HG02642 (cell line): ENCODE results near the gene CCDC170.
"Not testable (repeated sequence)": the region's sequence is repeated elsewhere in the genome, so short reads cannot be mapped to it uniquely, and the experiment has no call there.

Experiments used
- ATAC-seq: cut with Tn5 transposase; IDR thresholded peaks from one replicate; pipeline ENCODE4 v1.9.1; 2021; ENCODE audit warnings: mild to moderate bottlenecking; ENCODE audit not compliant: unreplicated experiment, poor library complexity

Gene CCDC170

DNA sequence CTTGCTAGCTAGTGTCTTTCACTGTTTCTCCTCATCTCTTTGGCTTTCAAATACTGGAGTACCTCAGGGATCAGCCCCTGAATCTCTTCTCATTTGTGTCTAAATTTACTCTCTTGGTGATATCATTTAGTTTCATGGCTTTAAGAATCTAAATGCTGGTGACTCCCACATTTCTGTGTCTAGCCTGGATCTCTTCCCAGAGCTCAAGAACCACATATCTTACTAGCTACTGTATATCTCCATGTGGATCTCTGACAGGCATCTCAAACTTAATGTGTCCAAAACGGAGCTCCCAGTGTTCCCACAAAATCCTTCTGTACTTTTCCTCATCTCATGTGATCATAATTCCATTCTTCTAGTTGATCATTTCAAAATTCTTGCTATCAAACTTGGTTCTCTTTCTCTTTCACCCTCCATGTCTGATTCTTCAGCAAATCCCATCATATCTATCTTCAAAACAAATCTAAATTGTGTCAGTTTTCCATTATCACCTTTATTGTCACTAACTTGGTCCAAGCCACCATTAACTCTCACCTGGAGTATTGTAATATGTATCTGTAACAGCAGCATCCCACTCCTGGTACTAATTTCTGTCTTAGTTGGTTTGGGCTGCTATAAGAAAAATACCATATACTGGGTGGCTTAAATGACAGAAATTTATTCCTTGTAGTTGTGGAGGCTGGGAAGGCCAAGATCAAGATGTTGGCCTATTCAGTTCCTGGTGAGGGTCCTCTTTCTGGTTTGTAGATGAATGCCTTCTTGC lies 45.9 kb downstream of the CCDC170 start:
- no peak for ATAC-seq

GRCh38 chr6:151544453-151544852 lies 50.6 kb downstream of the CCDC170 start:
- ATAC-seq = no peak

- ATAC-seq = not testable (repeated sequence)
These were observed 51.1 kb downstream of the CCDC170 start for GRCh38 chr6:151544884-151545283.

- ATAC-seq = no peak
These were observed 53.3 kb downstream of the CCDC170 start for GRCh38 chr6:151546941-151547659.

DNA sequence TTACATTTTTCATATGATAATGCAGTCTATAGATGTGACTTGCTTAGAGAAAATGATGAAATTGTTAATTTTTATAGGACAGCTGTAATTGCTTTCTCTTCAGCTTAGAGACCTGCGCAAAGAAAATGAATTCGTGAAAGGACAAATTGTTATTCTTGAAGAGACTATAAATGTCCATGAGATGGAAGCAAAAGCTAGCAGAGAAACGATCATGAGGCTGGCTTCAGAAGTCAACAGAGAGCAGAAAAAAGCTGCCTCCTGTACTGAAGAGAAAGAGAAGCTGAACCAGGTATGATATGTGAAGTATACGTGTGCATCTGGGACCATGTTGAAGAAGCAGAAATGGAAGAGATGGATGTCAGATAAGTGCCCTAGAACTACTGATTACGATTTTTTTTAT lies 54.4 kb downstream of the CCDC170 start:
- no peak for ATAC-seq

DNA sequence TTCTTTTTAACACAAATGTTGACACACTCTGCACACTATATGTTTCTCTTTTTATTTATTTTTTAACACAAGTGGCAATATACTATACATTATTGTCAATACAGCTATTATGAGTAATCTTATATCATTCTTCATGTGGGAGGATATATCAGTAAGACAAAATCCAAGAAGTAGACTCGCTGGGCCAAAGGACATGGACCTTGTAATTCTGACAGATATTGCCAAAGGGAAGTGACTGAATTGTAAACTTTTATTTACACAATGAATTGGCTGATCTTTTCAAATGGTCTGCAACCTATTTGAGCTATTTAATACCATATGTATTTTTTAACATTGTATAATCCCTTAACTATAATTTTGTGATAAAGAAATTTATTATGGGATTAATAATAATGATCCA lies 56.0 kb downstream of the CCDC170 start:
- no peak for ATAC-seq

DNA sequence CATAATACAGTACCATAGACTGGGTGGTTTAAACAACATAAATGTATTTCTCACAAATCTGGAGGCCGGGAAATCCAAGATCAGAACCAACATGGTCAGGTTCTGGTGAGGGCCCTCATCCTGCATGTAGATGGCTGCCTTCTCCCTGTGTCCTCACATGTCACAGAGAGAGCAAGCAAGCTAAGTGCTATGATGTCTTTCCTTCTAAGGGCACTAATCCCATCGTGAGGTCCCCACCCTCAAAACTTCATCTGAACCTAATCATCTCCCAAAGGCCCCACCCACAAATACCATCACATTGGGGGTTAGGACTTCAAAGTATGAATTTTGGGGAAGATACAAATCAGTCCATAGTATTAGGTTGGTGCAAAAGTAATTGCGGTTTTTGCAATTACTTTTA lies 56.8 kb downstream of the CCDC170 start:
- ATAC-seq = no peak

DNA sequence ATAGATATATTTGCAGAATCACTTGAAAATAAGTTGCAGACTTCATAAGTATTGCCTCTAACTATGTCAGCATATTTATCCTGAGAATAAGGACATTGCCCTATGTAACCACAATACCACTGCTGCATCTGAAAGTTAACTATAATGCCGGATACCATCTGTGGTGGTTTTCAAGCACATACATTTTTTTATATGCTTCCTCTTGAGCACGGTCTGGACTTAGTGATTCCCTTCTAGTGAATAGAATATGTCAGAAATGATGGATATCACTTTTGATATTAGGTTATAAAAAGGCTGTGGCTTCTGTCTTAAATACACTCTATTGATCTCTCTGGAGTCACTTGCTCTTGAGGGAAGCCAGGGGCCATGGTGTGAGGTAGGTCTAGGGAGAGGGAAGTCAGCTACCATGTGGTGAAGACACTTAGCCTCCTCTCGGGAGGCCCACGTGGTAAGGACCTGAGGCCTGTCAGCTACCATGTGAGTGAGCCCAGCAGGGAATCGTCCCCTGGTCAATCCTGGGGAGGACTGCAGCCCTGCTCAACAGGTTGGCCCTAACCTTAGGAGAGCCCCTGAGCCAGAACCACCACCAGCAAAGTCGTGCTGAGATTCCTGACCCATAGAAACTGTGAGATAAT lies 57.5 kb downstream of the CCDC170 start:
- ATAC-seq = no peak

DNA sequence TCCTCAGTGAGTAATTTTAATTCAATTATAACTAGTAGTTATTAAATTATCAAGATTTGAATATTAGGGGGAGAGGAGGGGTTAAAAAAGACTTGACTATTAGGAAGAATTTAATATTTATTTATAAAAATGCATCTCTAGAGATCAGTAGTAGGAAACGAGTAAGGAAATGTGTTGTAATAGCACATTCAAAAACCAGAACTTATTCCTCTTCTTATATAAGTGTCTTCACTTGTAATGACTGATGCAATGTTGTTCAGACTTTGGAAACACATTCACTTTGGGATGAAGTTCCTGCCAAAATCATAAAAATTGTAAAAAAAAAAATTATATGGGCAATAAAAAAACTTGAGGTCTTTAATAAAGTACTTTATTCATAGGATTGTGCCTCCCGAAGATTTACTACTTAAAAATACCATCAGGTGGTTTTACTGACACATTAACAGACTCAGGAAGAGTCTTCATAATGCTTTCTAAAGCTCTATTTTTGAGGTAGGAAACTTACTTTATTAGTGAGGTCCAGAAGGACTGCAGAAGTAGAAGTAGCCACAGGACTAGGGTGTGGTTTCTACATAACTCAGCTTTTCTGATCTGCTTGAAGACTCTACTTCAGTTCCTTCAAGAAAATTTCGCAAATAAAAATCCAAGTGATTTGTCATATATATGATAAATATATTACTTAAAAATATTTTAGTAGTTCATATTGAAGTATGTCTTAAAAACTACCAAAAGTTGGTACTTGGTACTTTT lies 59.8 kb downstream of the CCDC170 start:
- ATAC-seq = no peak

- ATAC-seq = no peak
These were observed 67.4 kb downstream of the CCDC170 start for GRCh38 chr6:151561238-151561637.

- ATAC-seq = no peak
These were observed 70.8 kb downstream of the CCDC170 start for GRCh38 chr6:151564654-151565053.

- ATAC-seq = no peak
These were observed 72.1 kb downstream of the CCDC170 start for GRCh38 chr6:151565940-151566339.

GRCh38 chr6:151566557-151566956 lies 72.7 kb downstream of the CCDC170 start:
- ATAC-seq = no peak

DNA sequence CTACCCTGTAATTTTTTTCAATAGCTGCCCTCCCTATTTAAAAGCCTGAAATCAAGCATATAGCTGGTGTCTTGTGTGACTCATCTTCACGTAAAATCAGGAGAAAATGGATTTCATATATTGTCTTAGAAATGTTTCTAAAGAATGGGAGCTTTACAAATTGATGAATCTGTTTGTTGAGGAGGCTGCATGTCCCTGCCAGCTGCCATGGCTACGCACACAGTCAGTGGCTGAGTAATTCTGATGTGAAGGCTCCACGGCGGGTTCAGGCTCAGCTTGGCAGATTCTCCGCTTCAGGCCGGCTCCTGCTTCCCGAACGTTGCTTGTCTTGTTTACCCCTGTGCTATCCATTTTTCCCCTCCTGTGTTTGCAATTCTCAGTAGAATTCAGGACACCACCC lies 82.8 kb downstream of the CCDC170 start:
- ATAC-seq = no peak

DNA sequence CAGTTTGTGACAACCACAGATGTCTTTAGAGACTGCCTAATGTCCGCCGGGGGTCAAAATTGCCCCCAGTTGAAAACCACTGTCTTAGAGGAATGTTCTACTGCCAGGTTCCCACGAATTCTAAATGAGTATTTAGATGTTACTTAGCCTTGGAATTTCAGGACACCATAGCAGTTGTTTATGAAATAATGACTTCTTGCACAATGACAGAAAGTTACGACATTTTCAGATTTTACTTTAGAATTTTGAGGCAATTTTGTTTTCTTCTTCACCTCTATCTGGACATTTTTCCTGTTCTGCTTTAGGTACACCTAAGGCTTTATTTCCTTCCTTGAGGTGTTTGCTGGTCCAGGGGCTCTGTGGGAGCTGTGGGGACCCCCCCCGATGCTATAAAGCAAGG lies 83.4 kb downstream of the CCDC170 start:
- no peak for ATAC-seq

GRCh38 chr6:151585741-151586140 lies 91.9 kb downstream of the CCDC170 start:
- ATAC-seq = no peak

DNA sequence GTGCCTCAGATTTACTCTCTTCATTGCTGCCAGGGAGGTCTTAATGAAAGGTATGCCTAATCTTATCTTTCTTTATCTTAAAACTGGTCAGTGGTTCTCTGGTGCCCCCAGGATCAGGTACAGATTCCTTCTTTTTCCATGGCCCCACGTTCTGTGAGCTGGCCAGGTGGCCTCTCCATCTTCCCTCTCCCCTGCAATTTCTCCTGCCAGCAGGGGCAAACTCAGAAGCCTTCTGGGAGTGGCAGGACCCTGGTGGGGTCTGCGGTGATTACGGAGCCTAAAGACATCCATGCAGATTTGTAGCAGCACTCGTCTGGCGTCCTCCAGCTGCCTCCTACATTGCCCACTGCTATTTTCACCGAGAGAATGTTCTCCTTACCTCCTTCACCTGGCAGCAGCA lies 95.8 kb downstream of the CCDC170 start:
- no peak for ATAC-seq

- ATAC-seq = no peak
These were observed 96.9 kb downstream of the CCDC170 start for GRCh38 chr6:151590742-151591141.

- no peak for ATAC-seq
These were observed 98.8 kb downstream of the CCDC170 start for GRCh38 chr6:151592449-151593159.
